Stimulated activated CD4-positive, alpha-beta T cell treated with anti-CD3 and anti-CD28 coated beads, Interleukin-12 subunit alpha, Interleukin-12 subunit beta, amount 100 ng/mL, for 4 hours (primary cell): ENCODE measurements around the gene MRGPRD.

Experiments used
- DNase-seq: peaks from one replicate; pipeline ENCODE4 v3.0.0-alpha.2; 2020

Gene MRGPRD

GRCh38 chr11:68930991-68931855, 49.6 kb downstream of the MRGPRD start:
- DNase-seq = no peak
